Bronchial epithelial cell (primary cell): ENCODE measurements around the gene MYO3A. TPM values are rescaled to one million over a fixed set of nuclear protein-coding genes. Genes with fewer than 3 reads are reported as not detected.

Source experiments
- DNase-seq: peaks from one replicate; pipeline ENCODE4 v3.0.0-alpha.2; 2010; ENCODE audit warnings: low read depth
- FAIRE-seq: peaks from 2 replicates; lab custom pipeline; 2011; peaks lifted over from hg19 to GRCh38; lab: Jason Lieb, UNC
- H3K27me3 ChIP-seq: 2 replicates; pipeline ENCODE4 v1.5.1; 2011; ENCODE audit warnings: low read length; ENCODE audit not compliant: control insufficient read depth, insufficient read depth
- H3K36me3 ChIP-seq: 2 replicates; pipeline ENCODE4 v1.5.1; 2011; ENCODE audit warnings: low read length; ENCODE audit not compliant: control insufficient read depth, insufficient read depth
- H3K4me3 ChIP-seq: 2 replicates; pipeline ENCODE4 v1.5.1; 2011; ENCODE audit warnings: mild to moderate bottlenecking, low read depth, low read length, control low read depth
- CTCF ChIP-seq: IDR thresholded peaks from 2 replicates; pipeline ENCODE4 v1.5.1; 2011; ENCODE audit warnings: mild to moderate bottlenecking, moderate library complexity, low read length, control low read depth, inconsistent platforms; ENCODE audit not compliant: insufficient read depth, severe bottlenecking
- total RNA-seq: library from RNA; depleted of rRNA; stranded (reverse); fragments of >200 nt; gene quantifications from 2 replicates; pipeline ENCODE4 v1.2.1, GENCODE V29; 2014

Gene MYO3A, protein sequence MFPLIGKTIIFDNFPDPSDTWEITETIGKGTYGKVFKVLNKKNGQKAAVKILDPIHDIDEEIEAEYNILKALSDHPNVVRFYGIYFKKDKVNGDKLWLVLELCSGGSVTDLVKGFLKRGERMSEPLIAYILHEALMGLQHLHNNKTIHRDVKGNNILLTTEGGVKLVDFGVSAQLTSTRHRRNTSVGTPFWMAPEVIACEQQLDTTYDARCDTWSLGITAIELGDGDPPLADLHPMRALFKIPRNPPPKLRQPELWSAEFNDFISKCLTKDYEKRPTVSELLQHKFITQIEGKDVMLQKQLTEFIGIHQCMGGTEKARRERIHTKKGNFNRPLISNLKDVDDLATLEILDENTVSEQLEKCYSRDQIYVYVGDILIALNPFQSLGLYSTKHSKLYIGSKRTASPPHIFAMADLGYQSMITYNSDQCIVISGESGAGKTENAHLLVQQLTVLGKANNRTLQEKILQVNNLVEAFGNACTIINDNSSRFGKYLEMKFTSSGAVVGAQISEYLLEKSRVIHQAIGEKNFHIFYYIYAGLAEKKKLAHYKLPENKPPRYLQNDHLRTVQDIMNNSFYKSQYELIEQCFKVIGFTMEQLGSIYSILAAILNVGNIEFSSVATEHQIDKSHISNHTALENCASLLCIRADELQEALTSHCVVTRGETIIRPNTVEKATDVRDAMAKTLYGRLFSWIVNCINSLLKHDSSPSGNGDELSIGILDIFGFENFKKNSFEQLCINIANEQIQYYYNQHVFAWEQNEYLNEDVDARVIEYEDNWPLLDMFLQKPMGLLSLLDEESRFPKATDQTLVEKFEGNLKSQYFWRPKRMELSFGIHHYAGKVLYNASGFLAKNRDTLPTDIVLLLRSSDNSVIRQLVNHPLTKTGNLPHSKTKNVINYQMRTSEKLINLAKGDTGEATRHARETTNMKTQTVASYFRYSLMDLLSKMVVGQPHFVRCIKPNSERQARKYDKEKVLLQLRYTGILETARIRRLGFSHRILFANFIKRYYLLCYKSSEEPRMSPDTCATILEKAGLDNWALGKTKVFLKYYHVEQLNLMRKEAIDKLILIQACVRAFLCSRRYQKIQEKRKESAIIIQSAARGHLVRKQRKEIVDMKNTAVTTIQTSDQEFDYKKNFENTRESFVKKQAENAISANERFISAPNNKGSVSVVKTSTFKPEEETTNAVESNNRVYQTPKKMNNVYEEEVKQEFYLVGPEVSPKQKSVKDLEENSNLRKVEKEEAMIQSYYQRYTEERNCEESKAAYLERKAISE (N-terminal part only)
- total RNA-seq, result not detected in 2 replicates

DNA sequence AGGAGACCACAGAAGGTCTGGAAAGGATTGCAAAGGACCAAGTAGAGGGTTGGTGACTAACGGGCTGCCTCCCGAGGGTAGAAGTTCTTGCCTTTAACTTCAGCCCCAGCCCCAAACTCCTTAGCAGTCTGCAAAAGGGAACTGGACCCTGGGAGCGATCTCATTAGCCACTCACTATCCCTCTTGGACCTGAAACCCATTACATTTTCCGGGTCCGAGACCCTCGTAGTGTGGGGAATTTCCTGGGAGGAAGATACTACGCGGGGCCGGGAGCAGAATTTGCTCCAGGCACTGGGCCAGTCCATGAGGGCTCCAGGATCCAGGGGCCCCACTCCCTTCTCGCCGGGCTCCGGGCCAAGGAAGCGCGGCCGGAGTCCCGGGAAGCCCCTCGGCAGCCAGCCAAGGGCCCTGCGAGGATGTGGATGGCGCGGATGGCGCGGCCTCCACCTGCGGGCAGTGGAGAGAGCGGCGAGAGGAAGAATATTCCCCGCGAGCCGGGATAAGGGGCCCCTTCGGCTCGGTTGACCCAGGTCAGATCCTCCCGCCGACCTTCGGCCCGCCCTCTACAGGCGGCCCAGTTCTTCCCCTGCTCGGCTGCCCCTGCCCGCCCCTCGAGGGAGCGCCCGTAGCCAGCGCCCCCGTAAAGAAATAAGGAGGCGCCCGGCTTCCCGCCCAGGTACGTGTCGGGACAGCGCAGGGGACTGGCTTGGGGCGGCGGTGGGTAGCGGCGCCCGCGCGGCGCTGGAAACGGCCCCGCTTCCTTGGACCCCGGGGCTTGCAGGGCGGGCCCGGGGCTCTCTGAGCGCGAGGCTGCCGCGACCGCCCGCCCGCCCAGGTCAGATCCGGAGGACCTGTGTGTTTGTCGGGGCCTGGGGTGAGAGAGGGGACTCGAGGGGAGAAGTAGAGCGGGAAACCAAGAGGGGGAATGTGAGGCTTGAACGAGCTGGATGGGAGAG lies at the start of gene MYO3A:
TSS of gene MYO3A (plus strand) at position 577 of the 956 bp plus-strand sequence. CDS start 17,882 bp downstream, outside the sequence.
- peaks cover 12% of the 10 kb centered on the region for H3K27me3 ChIP-seq
- DNase-seq, result no peak
- no peaks in the 10 kb centered on the region for H3K36me3 ChIP-seq
- TF ChIP-seq CTCF, result no peak
- no peak within 1 kb of the TSS for H3K4me3 ChIP-seq
- no peak for FAIRE-seq

DNA sequence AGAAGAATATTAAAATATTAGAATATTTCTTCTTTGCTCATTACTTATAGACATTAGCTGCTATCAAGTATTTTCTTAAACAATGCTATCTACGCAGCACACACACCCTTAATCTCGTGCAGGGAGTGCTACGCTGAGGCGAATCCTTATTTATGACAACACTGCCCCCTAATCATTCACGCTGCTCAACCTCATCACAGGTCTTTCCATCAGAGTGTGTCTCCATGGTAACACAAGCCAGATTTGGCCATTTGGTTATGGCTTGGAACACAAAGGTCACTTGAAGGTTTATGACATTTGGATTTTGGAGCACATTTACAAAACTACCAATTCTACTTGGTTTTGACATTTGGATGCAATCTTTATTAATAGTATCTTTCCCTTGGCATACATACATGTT lies 45.4 kb upstream of the MYO3A start:
- Histone ChIP-seq H3K27me3 (no peaks in the 10 kb centered on the region), H3K4me3 (no peak overlapping the region), H3K36me3 (no peaks in the 10 kb centered on the region)
- no peak for FAIRE-seq
- TF ChIP-seq CTCF, result no peak
- no peak for DNase-seq

- FAIRE-seq, result no peak
- no peaks in the 10 kb centered on the region for H3K27me3 ChIP-seq
- DNase-seq, result no peak
- H3K4me3 ChIP-seq, result no peak overlapping the region
- no peaks in the 10 kb centered on the region for H3K36me3 ChIP-seq
- no peak for TF ChIP-seq CTCF
Measured at GRCh38 chr10:25890995-25891394, 43.0 kb upstream of the MYO3A start.

GRCh38 chr10:25895856-25896255 lies 38.2 kb upstream of the MYO3A start:
- TF ChIP-seq CTCF, result no peak
- H3K27me3 ChIP-seq, result no peaks in the 10 kb centered on the region
- H3K36me3 ChIP-seq, result no peaks in the 10 kb centered on the region
- no peak for DNase-seq
- H3K4me3 ChIP-seq, result no peak overlapping the region
- no peak for FAIRE-seq

DNA sequence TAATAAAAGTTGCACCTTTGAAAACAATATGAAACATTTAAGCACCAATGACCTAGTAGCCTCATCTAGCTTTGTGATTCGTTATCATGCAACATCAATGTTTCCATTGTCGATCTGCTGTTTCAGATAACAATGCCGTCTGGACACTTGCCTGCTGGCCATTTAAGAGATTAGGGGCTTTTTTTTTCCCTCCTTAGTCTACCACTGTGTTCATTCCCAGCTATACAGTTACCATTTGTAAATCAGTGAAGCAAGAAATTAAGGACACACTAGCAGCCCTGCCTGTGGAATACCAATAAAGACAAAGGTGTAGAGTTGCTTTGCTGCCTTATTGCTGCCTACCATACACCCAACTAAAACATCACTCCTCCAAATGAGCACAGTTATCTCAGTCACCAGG lies 37.6 kb upstream of the MYO3A start:
- no peak for FAIRE-seq
- TF ChIP-seq CTCF, result no peak
- H3K27me3 ChIP-seq, result no peaks in the 10 kb centered on the region
- H3K36me3 ChIP-seq, result no peaks in the 10 kb centered on the region
- DNase-seq, result no peak
- no peak overlapping the region for H3K4me3 ChIP-seq
